Eye (tissue), 1 donor: ENCODE measurements around the gene RASGRP4.
A peak's percentile ranks its signal among the peaks of the same experiment; 100 is the strongest.
"Not testable (repeated sequence)": the region's sequence is repeated elsewhere in the genome, so short reads cannot be mapped to it uniquely, and the experiment has no call there.

Source experiments
- DNase-seq: peaks from one replicate; pipeline ENCODE4 v3.0.0-alpha.2; 2015

Gene RASGRP4

GRCh38 chr19:38444026-38444425, 18.0 kb upstream of the RASGRP4 start:
- DNase-seq: no peak

- DNase-seq: no peak
Measured at GRCh38 chr19:38443458-38443999, 17.5 kb upstream of the RASGRP4 start.

DNA sequence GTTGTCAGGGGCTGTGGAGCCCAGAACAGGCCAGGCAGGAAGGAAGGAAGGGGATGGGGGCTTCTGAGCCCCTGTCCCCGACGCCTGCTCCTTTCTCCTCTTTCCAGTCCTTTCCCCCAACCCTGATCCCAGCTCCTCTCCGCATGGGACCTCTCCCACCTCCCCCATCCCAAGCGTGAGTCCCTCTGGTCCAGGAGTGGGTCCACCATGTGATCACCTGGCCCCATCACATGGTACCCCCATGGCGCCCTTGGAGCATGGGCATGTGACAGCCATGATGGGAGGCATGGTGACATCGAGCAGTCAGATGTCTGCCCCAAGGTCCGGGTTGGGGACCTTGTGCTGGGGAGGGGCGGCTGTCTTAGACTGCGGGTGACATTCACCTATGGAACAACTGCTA, 16.7 kb upstream of the RASGRP4 start:
- DNase-seq: no peak

DNA sequence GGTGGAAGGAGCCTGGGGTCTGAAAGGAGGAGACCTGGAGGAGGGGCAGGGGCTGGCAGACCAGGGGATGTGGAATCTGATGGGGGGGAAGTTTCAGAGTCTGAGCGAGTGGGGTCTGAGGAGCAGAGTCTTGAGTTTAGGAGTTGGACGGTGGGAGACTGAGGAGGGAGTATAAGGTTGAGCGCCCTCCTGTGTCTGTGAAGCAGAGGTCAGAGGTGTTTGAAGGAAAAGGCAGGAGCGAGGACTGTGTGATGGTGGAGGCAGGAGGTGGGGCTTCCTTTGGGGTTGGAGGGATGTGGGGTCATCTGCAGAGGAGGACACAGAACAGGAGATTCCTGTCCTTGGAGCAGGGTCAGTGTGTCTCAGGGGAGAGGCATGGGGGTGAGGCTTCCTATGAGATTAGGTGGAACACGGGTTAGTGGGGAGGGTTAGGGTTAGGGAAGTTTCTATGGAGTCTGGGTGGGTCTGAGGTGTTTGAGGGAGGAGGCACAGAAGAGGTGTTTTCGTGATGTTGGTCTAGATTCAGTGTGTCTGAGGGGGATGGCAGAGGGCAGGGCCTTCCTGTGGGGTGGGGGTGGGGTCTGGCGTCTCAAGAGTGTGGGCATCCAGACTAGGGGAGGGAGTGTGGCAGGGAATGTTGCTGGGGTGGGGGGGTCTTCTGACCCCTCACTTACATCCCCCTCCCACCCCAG, 15.8 kb upstream of the RASGRP4 start:
- peak; percentile 13 for DNase-seq

DNA sequence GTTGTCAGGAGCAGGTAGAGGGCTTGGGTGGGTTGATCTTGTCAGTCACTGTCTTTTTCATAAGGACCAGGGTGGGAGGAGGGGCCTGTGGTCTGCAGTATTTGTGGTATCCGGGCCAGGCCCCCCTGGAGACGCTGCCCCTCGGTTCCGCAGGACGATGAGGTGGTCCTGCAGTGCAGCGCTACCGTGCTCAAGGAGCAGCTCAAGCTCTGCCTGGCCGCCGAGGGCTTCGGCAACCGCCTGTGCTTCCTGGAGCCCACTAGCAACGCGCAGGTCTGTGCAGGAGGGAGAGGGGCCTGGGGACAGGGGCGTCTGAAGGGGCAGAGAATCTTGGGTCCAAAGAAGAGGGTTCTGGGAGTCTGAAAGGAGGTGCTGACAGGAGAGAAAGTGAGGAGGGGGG, 14.6 kb upstream of the RASGRP4 start:
- no peak for DNase-seq

- no peak for DNase-seq
Measured at GRCh38 chr19:38437917-38438316, 11.9 kb upstream of the RASGRP4 start.

DNA sequence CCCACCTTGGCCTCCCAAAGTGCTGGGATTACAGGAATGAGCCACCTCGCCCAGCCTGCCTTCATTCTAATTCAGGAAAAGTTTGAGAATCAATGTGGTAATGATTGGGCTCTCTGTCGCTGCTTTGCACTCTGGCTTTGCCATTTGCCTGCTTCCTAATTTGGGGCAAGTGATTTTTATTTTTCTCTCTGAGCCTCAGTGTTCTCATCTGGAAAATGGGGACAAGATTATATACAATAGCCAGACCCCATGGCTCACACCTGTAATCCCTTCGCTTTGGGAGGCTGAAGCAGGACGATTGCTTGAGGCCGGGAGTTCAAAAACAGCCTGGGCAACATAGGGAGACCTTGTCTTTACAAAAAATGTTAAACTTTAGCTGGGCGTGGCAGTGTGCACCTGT, 11.3 kb upstream of the RASGRP4 start:
- no peak for DNase-seq

DNA sequence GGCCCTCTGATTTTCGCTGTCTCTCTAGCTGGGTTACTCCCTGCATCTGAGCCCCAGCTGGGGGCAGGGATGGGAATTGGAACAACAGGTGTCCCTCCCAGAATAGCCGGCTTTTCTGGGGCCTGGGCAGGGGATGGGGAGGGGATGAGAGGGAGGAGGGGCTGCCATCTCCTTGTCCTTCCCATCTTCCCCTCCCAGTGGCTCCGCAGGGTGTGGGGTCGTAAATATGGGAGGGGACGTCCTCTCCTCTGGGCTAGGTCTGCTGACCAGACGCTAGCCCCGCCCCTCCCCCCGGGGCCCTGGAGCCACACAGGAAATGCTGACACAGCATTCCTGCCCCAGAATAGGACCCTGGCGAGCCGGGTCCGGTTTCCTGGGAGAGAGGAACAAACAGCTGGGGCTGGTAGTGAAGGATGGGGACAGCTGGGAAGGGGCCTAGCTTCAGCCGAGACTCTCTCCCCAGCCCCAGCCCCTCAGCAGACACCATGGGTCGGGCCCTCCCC, 8.6 kb upstream of the RASGRP4 start:
- peak; percentile 81 for DNase-seq

DNA sequence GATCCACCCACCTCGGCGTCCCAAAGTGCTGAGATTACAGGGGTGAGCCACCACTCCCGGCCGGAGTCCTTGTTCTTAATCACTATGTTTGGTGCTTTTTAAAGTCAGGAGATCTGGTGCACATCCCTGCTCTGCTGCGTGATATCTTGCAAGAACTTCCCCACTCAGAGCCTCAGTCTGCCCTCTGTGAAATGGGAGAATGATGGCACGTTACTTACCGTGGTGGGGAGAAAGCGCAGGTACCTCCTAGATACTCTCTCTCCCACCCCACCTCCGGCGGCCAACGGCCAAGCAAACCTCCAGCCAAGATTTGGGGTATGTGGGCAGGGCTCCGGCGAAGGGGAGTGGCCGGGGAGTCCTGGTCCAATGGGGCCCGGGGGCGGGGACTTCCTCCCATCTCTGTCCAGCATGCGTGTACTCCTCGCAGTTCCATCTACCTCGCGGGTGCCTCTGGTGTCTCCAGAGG, 7.3 kb upstream of the RASGRP4 start, which contains the start of gene RYR1:
Gene RYR1, plus strand, starts transcription at position 424 of the 466 bp plus-strand sequence. CDS start 139 bp downstream, outside the sequence.
- DNase-seq: peak; percentile 69

GRCh38 chr19:38430931-38431330, 4.9 kb upstream of the RASGRP4 start:
- DNase-seq: no peak

- no peak for DNase-seq
Measured at GRCh38 chr19:38429811-38430156, 3.8 kb upstream of the RASGRP4 start.

DNA sequence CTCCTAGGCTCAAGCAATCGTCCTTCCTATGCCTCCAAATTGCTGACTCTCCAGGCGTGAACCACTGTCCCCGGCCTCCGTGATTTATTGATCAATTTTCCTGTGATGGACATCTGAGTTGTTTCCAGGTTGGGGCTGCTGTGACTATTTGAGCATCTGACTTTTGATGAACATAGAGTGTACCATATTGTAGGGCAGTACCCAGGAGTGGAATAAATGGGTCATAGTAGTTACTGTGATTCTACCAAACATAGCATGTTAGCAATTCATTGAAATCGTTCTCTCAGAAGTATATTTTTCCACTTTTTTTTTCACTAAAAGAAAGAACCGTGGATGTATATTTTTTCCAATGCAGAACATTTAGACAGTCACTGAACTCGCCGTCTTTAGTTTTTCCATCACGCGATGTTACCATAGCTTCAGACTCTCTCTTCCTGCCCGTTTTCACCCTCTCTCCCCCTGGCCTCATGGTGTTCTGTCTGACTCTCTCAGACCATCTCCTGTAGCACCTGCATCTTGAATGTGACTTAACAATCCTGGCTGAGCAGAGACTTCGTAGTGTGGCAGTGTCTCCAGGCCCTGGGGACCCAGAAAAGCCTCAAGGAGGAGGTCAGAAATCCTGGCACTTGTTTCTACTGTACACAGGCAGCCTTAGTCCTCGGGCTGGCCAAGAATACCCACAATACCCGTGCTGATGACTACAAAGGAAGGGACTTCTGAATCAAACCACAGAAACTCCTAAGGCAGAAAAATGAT, 3.2 kb upstream of the RASGRP4 start:
- DNase-seq: no peak

GRCh38 chr19:38427035-38427677, 1.1 kb upstream of the RASGRP4 start:
- not testable (repeated sequence) for DNase-seq

GRCh38 chr19:38425222-38425809, 703 bp downstream of the RASGRP4 start:
- DNase-seq: no peak

DNA sequence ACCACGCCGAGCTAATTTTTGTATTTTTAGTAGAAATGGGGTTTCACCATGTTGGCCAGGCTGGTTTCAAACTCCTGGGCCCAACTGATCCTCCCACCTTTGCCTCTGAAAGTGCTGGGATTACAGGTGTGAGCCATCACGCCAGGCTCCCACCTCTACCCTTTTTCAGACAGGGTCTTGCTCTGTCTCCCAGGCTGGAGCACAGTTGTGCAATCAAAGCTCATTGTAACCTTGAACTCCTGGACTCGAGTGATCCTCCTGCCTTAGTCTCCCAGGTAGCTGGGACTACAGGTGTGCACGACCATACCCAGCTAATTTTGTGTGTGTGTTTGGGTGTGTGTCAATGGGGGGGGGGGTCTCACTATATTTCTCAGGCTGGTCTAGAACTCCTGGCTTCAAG, 1.7 kb downstream of the RASGRP4 start:
- no peak for DNase-seq

DNA sequence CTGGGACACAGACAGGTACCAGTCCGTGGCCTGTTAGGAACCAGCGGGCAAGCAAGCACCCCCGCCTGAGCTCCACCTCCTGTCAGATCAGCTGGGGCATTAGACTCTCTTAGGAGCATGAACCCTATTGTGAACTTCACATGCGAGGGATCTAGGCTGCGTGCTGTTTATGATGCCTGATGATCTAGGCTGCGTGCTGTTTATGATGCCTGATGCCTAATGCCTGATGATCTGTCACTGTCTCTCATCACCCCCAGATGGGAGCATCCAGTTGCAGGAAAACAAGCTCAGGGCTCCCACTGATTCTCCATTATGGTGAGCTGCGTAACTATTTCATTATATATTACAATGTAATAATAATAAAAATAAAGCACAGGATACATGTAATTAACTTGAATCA, 3.6 kb downstream of the RASGRP4 start:
- no peak for DNase-seq

GRCh38 chr19:38421856-38422255, 4.2 kb downstream of the RASGRP4 start:
- DNase-seq: no peak

DNA sequence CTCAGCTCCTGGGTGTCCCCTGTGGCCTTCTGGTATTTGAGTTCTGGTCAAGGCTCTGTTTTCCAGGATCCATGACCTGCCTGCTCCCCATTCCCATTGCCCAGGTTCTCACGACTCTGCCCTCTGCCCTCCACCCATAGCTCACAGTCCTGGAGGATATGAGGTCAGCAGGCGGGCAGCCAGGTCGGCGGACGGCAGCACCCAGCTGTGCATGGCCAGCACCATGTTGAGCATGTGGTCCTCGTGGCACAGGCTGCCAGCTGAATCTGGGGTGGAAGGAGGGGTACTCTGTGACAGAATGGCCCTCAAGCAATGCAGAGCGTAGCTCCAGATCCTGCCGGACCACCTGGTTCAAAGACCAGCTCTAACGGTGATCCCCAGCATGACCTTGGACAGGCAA, 5.1 kb downstream of the RASGRP4 start:
- no peak for DNase-seq

DNA sequence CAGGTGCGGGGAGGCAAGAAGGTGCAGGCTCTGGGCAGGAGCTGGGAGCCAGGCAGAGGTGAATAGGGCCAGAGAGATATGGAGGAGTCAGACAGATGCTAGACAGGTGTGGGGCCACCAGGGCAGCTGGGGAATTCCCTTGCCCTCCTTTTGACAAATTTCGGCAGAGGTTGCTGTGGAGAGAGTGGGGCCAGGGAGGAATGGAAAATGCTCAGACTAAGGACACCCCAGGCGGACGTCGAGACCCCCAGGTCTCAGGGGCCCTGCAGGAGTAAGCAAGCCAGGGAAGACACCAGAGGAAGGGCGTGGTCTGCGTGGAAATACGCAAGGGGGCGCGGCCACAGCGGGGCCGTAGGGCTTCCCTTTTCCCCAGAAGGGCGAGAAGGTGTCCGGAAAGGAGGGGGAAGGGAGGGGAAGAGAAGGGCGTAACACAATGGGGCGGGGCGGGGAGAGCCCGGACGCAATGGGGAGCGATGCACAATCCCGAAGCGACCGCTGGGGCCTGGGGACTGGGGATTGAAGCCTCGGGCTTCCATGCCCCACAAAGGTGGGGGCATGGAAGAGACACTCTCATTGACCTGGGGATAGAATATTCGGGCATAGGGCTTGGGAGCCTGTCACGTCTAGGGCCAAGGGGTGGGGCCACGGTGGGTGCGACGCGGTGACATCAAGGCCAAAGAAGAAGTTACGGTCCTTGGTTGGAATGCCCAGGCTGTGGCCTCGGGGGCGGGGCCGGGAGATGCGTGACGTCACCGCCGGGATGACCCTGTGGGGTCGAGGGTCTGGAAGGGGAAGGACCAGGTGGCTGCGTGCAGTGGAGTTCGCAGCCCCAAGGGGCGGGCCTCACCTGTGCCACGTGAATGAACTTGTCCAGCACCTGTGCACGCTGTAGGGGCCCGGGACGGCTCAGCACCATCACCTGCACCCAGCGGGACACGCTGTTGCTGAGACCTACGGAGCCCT, 8.2 kb downstream of the RASGRP4 start:
- DNase-seq: peak; percentile 62

GRCh38 chr19:38417146-38417543, 8.9 kb downstream of the RASGRP4 start:
- DNase-seq: no peak

DNA sequence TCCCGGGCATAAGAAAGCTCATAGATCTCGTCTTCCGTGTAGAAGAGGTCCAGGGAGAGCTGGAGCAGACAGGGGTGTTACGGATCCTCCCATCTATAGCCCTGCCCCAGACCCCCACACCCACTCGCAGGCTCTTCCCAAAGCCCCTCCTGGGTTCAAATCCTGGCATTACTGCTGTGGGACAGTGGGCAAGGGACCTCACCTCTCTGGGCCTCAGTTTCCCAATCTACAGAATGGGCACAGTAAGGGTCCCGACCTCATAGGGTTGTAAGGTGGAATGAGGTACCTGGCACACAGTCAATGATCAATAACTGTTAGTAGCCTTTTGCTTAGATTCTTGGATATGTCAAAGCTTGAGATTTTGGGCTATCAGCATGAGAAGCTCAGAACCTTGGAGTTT, 12.6 kb downstream of the RASGRP4 start:
- DNase-seq: no peak

DNA sequence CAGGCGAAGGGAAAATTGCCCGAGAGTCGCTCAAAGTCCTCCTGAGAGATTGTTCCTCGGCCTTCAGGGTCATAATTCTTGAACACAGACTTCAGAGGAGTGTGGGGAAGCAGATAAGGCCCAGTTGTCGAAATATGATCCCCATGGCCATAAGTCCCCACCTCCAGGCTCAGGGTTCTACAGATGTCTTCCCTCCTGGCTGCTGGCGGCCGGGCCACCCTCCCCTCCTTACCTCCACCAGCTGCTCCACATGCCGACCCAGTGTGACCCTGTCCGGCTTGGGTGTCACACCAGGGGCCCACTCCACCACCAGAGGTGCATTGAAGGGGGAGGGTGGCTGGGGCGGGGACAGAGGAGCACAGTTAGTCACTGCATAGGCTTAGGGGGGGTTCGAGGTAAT, 13.1 kb downstream of the RASGRP4 start:
- DNase-seq: no peak
